Aortic smooth muscle cell (primary cell): ENCODE results near the gene NUDT2. TPM values are rescaled to one million over a fixed set of nuclear protein-coding genes. Genes with fewer than 3 reads are reported as not detected.

Experiments used
- total RNA-seq: library from RNA; depleted of rRNA; stranded (reverse); fragments of >200 nt; gene quantifications from 2 replicates; pipeline ENCODE4 v1.2.3, GENCODE V29; 2014

NUDT2 gene
- 35.3 and 40.7 TPM in 2 replicates for total RNA-seq

GRCh38 chr9:34328987-34329832 lies at the start of gene NUDT2, which contains the start of gene KIF24:
TSS of gene NUDT2 (plus strand) at chr9:34329569. CDS start at chr9:34339040, 9,471 bp downstream.
TSS of gene KIF24 (minus strand) at chr9:34329268. CDS start at chr9:34311346, 17,922 bp downstream.

GRCh38 chr9:34376596-34377403 lies 47.4 kb downstream of the NUDT2 start, which contains the start of gene MYORG:
TSS of gene MYORG (minus strand) at chr9:34376898. CDS start at chr9:34372943, 3,955 bp downstream.

Other genes with a start within 250 kb of the NUDT2 start
- gene DCAF12, start 202.9 kb upstream of the NUDT2 start, total RNA-seq, result 9.6 and 10.0 TPM in 2 replicates
- 26.8 and 29.2 TPM in 2 replicates for gene UBAP1, start 150.5 kb upstream of the NUDT2 start, total RNA-seq
- gene KIF24, start 301 bp upstream of the NUDT2 start, total RNA-seq, result 2.1 and 2.9 TPM in 2 replicates
- gene MYORG, start 47.3 kb downstream of the NUDT2 start, total RNA-seq, result 0.92 and 1.2 TPM in 2 replicates
- gene FAM219A, start 129.0 kb downstream of the NUDT2 start, total RNA-seq, result 5.9 and 6.2 TPM in 2 replicates
- not detected in 2 replicates for gene DNAI1, start 129.2 kb downstream of the NUDT2 start, total RNA-seq
- gene ENHO, start 193.4 kb downstream of the NUDT2 start, total RNA-seq, result not detected in 2 replicates